Endometrium (tissue), 2 donors: ENCODE results near the gene FHAD1.

Source experiments
- FAIRE-seq: peaks from 2 replicates; lab custom pipeline; 2012; peaks lifted over from hg19 to GRCh38; lab: Jason Lieb, UNC
- donor health status: control.
- donor health status: control.

Gene FHAD1

GRCh38 chr1:15246960-15247614, at the start of gene FHAD1:
TSS of gene FHAD1 (plus strand) at chr1:15247223. CDS start at chr1:15251785, 4,562 bp downstream.
- no peak for FAIRE-seq

- no peak for FAIRE-seq
Measured at GRCh38 chr1:15197591-15198447, 49.2 kb upstream of the FHAD1 start.

GRCh38 chr1:15198684-15199083, 48.3 kb upstream of the FHAD1 start:
- no peak for FAIRE-seq

- FAIRE-seq, result peak; percentile 87
Measured at GRCh38 chr1:15201221-15201620, 45.8 kb upstream of the FHAD1 start.

GRCh38 chr1:15201849-15202551, 45.0 kb upstream of the FHAD1 start:
- no peak for FAIRE-seq

GRCh38 chr1:15204931-15205330, 42.1 kb upstream of the FHAD1 start:
- FAIRE-seq, result no peak

GRCh38 chr1:15205586-15206346, 41.3 kb upstream of the FHAD1 start:
- FAIRE-seq, result no peak

- FAIRE-seq, result no peak
Measured at GRCh38 chr1:15206418-15207030, 40.5 kb upstream of the FHAD1 start.

- FAIRE-seq, result no peak
Measured at GRCh38 chr1:15207031-15207828, 39.8 kb upstream of the FHAD1 start.

GRCh38 chr1:15207829-15208429, 39.1 kb upstream of the FHAD1 start:
- no peak for FAIRE-seq

GRCh38 chr1:15210651-15211375, 36.2 kb upstream of the FHAD1 start:
- FAIRE-seq, result no peak

- FAIRE-seq, result no peak
Measured at GRCh38 chr1:15211424-15211823, 35.6 kb upstream of the FHAD1 start.

- no peak for FAIRE-seq
Measured at GRCh38 chr1:15212216-15212953, 34.6 kb upstream of the FHAD1 start.

GRCh38 chr1:15212954-15213291, 34.1 kb upstream of the FHAD1 start:
- no peak for FAIRE-seq

GRCh38 chr1:15213341-15213821, 33.6 kb upstream of the FHAD1 start:
- FAIRE-seq, result no peak

GRCh38 chr1:15214527-15214926, 32.5 kb upstream of the FHAD1 start:
- FAIRE-seq, result peak; percentile 83

GRCh38 chr1:15215116-15215515, 31.9 kb upstream of the FHAD1 start:
- no peak for FAIRE-seq

- FAIRE-seq, result no peak
Measured at GRCh38 chr1:15217654-15218053, 29.4 kb upstream of the FHAD1 start.
